Thyroid gland (tissue), 4 donors: Measurements from ENCODE around the gene C5AR2. TPM values are rescaled to one million over a fixed set of nuclear protein-coding genes. Genes with fewer than 3 reads are reported as not detected.
A peak's percentile ranks its signal among the peaks of the same experiment; 100 is the strongest.

Experiments used
- DNase-seq, 2 donors: peaks; one replicate each; pipeline ENCODE4 v3.0.0-alpha.2; 2019
- H3K27ac ChIP-seq, 3 donors: fragments of 200-600 bp; sonication (generic); 1 replicate in 2 of 3; 2 replicates in 1 of 3; pipeline ENCODE4 v1.5.1; 2016 to 2019; ENCODE audit warnings: mild to moderate bottlenecking in 1 of 3, moderate library complexity in 1 of 3
- H3K27me3 ChIP-seq: fragments of 200-600 bp; sonication (generic); one replicate; pipeline ENCODE4 v1.5.1; 2019
- H3K36me3 ChIP-seq, 2 donors: fragments of 200-600 bp; sonication (generic); one replicate each; pipeline ENCODE4 v1.5.1; 2016 to 2019
- H3K4me1 ChIP-seq, 2 donors: fragments of 200-600 bp; sonication (generic); one replicate each; pipeline ENCODE4 v1.5.1; 2017 to 2019
- H3K4me3 ChIP-seq, 3 donors: fragments of 200-600 bp; sonication (generic); replicated peaks in 1 of 3; 1 replicate in 2 of 3; 2 replicates in 1 of 3; pipeline ENCODE4 v1.5.1; 2016; ENCODE audit warnings: mild to moderate bottlenecking in 1 of 3
- H3K9me3 ChIP-seq: fragments of 200-600 bp; sonication (generic); one replicate; pipeline ENCODE4 v1.5.1; 2017
- CTCF ChIP-seq, 6 experiments: fragments of 200-600 bp in 3 of 6; fragments of 450-650 bp in 3 of 6; sonication (generic) in 3 of 6; IDR thresholded peaks; one replicate each; pipeline ENCODE4 v1.5.1; 2016 to 2019; ENCODE audit warnings: antibody characterized with exemption in 6 of 6, mild to moderate bottlenecking in 2 of 6, inconsistent platforms in 1 of 6, moderate library complexity in 1 of 6
- POLR2A ChIP-seq, 2 donors: fragments of 450-650 bp; IDR thresholded peaks; one replicate each; pipeline ENCODE4 v1.6.1; 2017; ENCODE audit warnings: antibody characterized with exemption in 2 of 2, mild to moderate bottlenecking in 2 of 2, moderate library complexity in 1 of 2
- WGBS, 2 donors: methylation state at CpG; one replicate each; pipeline ENCODE4 v1.1.5; 2017; 5-methylcytosine and 5-hydroxymethylcytosine counted together
- intact Hi-C: fragments of 100-400 bp; cut with DNase I; formaldehyde crosslinking; loops from one replicate; pipeline ENCODE4 v1.15.1; 2023
- total RNA-seq, 4 donors: library from RNA; depleted of rRNA; stranded (reverse); fragments of >200 nt; gene quantifications; one replicate each; pipeline ENCODE4 v1.2.3, GENCODE V29; 2016

The C5AR2 gene
- total RNA-seq, 4 donors from 2014 or later = 0.11 to 3.8 (median 2.0) TPM

- Histone ChIP-seq H3K36me3 (no peaks in the 10 kb centered on the region), H3K9me3 (no peaks in the 10 kb centered on the region), H3K27me3 (no peaks in the 10 kb centered on the region), H3K27ac (no peak overlapping the region), H3K4me1 (peaks cover 4 to 5% of the 10 kb centered on the region in 2 donors), H3K4me3 (no peak overlapping the region)
- TF ChIP-seq CTCF (IDR thresholded peaks at IDR 0.05) (no peak), POLR2A (IDR thresholded peaks at IDR 0.05) (no peak)
- DNase-seq = no peak
- WGBS, 2 donors = 84 to 91% methylated on average over 10 of the region's 10 CpGs
- intact Hi-C loops = no loop called here
These were observed 29.7 kb upstream of the C5AR2 start for GRCh38 chr19:47302249-47302648.

- TF ChIP-seq CTCF (IDR thresholded peaks at IDR 0.05) (no peak), POLR2A (IDR thresholded peaks at IDR 0.05) (no peak)
- DNase-seq = no peak
- Histone ChIP-seq H3K9me3 (no peaks in the 10 kb centered on the region), H3K27ac (no peak overlapping the region), H3K36me3 (no peaks in the 10 kb centered on the region), H3K4me3 (no peak overlapping the region), H3K27me3 (no peaks in the 10 kb centered on the region), H3K4me1 (peaks cover 5 to 8% of the 10 kb centered on the region in 2 donors)
- intact Hi-C loops = no loop called here
- 84 to 91% methylated on average over 6 of the region's 6 CpGs for WGBS, 2 donors
These were observed 28.0 kb upstream of the C5AR2 start for GRCh38 chr19:47303966-47304365.

GRCh38 chr19:47305309-47305751 is 26.6 kb upstream of the C5AR2 start:
- Histone ChIP-seq H3K27ac (no peak overlapping the region), H3K4me1 (peaks cover 5 to 10% of the 10 kb centered on the region in 2 donors), H3K9me3 (no peaks in the 10 kb centered on the region), H3K36me3 (no peaks in the 10 kb centered on the region), H3K4me3 (no peak overlapping the region), H3K27me3 (no peaks in the 10 kb centered on the region)
- peak; percentile 63 to 70 for DNase-seq
- WGBS, 2 donors = 8 to 12% methylated on average over 14 of the region's 14 CpGs
- intact Hi-C loops = no loop called here
- TF ChIP-seq POLR2A (IDR thresholded peaks at IDR 0.05) (no peak), CTCF (IDR thresholded peaks at IDR 0.05) (peak; percentile 69 to 95 (median 75))

GRCh38 chr19:47306303-47306702 is 25.7 kb upstream of the C5AR2 start:
- 89 to 93% methylated on average over 3 of the region's 3 CpGs for WGBS, 2 donors
- H3K27ac ChIP-seq = no peak overlapping the region

GRCh38 chr19:47309038-47309437 is 22.9 kb upstream of the C5AR2 start:
- H3K36me3 ChIP-seq = no peaks in the 10 kb centered on the region
- H3K9me3 ChIP-seq = no peaks in the 10 kb centered on the region
- intact Hi-C loops = no loop called here
- no peak overlapping the region for H3K27ac ChIP-seq
- DNase-seq = no peak
- H3K4me1 ChIP-seq = peaks cover 5 to 10% of the 10 kb centered on the region in 2 donors
- WGBS, 2 donors = 70 to 73% methylated on average over 8 of the region's 8 CpGs
- TF ChIP-seq POLR2A (IDR thresholded peaks at IDR 0.05) (no peak), CTCF (IDR thresholded peaks at IDR 0.05) (no peak)
- no peak overlapping the region for H3K4me3 ChIP-seq
- H3K27me3 ChIP-seq = no peaks in the 10 kb centered on the region

More at GRCh38 chr19:47306303-47306702, 25.7 kb upstream of the C5AR2 start:
- H3K36me3 ChIP-seq = no peaks in the 10 kb centered on the region
- TF ChIP-seq CTCF (IDR thresholded peaks at IDR 0.05) (no peak), POLR2A (IDR thresholded peaks at IDR 0.05) (no peak)
- H3K4me1 ChIP-seq = peaks cover 5 to 10% of the 10 kb centered on the region in 2 donors
- no peak for DNase-seq
- H3K4me3 ChIP-seq = no peak overlapping the region
- H3K27me3 ChIP-seq = no peaks in the 10 kb centered on the region
- intact Hi-C loops = no loop called here
- H3K9me3 ChIP-seq = no peaks in the 10 kb centered on the region
